ENCODE results near the gene PYGB.

Gene PYGB

GRCh38 chr20:25250508-25250907 lies 2.6 kb downstream of the PYGB start (continued):
- 0 out of 2 replicates have a peak, but pooled peaks have one; percentile 35 for TF ChIP-seq PRDM1 (tag by site-specific recombination; IDR thresholded peaks at IDR 0.05)
- TF ChIP-seq ZNF677 (tag by site-specific recombination; IDR thresholded peaks at IDR 0.05), result no peak
- TF ChIP-seq ZNF354C (tag by site-specific recombination; IDR thresholded peaks at IDR 0.05; ENCODE audit: borderline replicate concordance, low read depth), result no peak
- 0 out of 2 replicates have a peak, but pooled peaks have one; percentile 42 for TF ChIP-seq ZEB2 (tag by site-specific recombination; IDR thresholded peaks at IDR 0.05)
- TF ChIP-seq ZNF707 (tag by site-specific recombination; IDR thresholded peaks at IDR 0.05), result no peak
- no peak for TF ChIP-seq ZNF121 (tag by site-specific recombination; IDR thresholded peaks at IDR 0.05)
- TF ChIP-seq ZNF280C (tag by site-specific recombination; IDR thresholded peaks at IDR 0.05), result no peak
- TF ChIP-seq, protein P1, sequence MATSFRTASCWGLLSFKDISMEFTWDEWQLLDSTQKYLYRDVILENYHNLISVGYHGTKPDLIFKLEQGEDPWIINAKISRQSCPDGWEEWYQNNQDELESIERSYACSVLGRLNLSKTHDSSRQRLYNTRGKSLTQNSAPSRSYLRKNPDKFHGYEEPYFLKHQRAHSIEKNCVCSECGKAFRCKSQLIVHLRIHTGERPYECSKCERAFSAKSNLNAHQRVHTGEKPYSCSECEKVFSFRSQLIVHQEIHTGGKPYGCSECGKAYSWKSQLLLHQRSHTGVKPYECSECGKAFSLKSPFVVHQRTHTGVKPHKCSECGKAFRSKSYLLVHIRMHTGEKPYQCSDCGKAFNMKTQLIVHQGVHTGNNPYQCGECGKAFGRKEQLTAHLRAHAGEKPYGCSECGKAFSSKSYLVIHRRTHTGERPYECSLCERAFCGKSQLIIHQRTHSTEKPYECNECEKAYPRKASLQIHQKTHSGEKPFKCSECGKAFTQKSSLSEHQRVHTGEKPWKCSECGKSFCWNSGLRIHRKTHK (tag by site-specific recombination; IDR thresholded peaks at IDR 0.05), result no peak
- TF ChIP-seq ZNF132 (tag by site-specific recombination; IDR thresholded peaks at IDR 0.05; ENCODE audit: borderline replicate concordance), result no peak
- TF ChIP-seq, protein P2, sequence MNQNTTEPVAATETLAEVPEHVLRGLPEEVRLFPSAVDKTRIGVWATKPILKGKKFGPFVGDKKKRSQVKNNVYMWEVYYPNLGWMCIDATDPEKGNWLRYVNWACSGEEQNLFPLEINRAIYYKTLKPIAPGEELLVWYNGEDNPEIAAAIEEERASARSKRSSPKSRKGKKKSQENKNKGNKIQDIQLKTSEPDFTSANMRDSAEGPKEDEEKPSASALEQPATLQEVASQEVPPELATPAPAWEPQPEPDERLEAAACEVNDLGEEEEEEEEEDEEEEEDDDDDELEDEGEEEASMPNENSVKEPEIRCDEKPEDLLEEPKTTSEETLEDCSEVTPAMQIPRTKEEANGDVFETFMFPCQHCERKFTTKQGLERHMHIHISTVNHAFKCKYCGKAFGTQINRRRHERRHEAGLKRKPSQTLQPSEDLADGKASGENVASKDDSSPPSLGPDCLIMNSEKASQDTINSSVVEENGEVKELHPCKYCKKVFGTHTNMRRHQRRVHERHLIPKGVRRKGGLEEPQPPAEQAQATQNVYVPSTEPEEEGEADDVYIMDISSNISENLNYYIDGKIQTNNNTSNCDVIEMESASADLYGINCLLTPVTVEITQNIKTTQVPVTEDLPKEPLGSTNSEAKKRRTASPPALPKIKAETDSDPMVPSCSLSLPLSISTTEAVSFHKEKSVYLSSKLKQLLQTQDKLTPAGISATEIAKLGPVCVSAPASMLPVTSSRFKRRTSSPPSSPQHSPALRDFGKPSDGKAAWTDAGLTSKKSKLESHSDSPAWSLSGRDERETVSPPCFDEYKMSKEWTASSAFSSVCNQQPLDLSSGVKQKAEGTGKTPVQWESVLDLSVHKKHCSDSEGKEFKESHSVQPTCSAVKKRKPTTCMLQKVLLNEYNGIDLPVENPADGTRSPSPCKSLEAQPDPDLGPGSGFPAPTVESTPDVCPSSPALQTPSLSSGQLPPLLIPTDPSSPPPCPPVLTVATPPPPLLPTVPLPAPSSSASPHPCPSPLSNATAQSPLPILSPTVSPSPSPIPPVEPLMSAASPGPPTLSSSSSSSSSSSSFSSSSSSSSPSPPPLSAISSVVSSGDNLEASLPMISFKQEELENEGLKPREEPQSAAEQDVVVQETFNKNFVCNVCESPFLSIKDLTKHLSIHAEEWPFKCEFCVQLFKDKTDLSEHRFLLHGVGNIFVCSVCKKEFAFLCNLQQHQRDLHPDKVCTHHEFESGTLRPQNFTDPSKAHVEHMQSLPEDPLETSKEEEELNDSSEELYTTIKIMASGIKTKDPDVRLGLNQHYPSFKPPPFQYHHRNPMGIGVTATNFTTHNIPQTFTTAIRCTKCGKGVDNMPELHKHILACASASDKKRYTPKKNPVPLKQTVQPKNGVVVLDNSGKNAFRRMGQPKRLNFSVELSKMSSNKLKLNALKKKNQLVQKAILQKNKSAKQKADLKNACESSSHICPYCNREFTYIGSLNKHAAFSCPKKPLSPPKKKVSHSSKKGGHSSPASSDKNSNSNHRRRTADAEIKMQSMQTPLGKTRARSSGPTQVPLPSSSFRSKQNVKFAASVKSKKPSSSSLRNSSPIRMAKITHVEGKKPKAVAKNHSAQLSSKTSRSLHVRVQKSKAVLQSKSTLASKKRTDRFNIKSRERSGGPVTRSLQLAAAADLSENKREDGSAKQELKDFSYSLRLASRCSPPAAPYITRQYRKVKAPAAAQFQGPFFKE (tag by site-specific recombination; IDR thresholded peaks at IDR 0.05; ENCODE audit: borderline replicate concordance), result no peak
- TF ChIP-seq, protein P3, sequence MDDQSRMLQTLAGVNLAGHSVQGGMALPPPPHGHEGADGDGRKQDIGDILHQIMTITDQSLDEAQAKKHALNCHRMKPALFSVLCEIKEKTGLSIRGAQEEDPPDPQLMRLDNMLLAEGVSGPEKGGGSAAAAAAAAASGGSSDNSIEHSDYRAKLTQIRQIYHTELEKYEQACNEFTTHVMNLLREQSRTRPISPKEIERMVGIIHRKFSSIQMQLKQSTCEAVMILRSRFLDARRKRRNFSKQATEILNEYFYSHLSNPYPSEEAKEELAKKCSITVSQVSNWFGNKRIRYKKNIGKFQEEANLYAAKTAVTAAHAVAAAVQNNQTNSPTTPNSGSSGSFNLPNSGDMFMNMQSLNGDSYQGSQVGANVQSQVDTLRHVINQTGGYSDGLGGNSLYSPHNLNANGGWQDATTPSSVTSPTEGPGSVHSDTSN (CRISPR knock-in tag; IDR thresholded peaks at IDR 0.05), result no peak
- TF ChIP-seq ZBTB20 (tag by site-specific recombination; IDR thresholded peaks at IDR 0.05), result no peak
- TF ChIP-seq GFI1B (tag by site-specific recombination; IDR thresholded peaks at IDR 0.05), result no peak
- TF ChIP-seq ZXDB (tag by site-specific recombination; IDR thresholded peaks at IDR 0.05), result no peak
- TF ChIP-seq ZNF561 (tag by site-specific recombination; IDR thresholded peaks at IDR 0.05; ENCODE audit: borderline replicate concordance), result no peak
- 0 out of 2 replicates have a peak, but pooled peaks have one; percentile 14 for TF ChIP-seq SP3 (tag by site-specific recombination; IDR thresholded peaks at IDR 0.05)
- TF ChIP-seq ZNF776 (tag by site-specific recombination; IDR thresholded peaks at IDR 0.05; ENCODE audit: borderline replicate concordance), result no peak
- TF ChIP-seq ZNF510 (tag by site-specific recombination; IDR thresholded peaks at IDR 0.05; ENCODE audit: insufficient replicate concordance), result no peak
- TF ChIP-seq, protein P4, sequence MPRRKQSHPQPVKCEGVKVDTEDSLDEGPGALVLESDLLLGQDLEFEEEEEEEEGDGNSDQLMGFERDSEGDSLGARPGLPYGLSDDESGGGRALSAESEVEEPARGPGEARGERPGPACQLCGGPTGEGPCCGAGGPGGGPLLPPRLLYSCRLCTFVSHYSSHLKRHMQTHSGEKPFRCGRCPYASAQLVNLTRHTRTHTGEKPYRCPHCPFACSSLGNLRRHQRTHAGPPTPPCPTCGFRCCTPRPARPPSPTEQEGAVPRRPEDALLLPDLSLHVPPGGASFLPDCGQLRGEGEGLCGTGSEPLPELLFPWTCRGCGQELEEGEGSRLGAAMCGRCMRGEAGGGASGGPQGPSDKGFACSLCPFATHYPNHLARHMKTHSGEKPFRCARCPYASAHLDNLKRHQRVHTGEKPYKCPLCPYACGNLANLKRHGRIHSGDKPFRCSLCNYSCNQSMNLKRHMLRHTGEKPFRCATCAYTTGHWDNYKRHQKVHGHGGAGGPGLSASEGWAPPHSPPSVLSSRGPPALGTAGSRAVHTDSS (tag by site-specific recombination; IDR thresholded peaks at IDR 0.05), result no peak
